Measurements from ENCODE around the gene ATAD3C.
A peak's percentile ranks its signal among the peaks of the same experiment; 100 is the strongest.
"Not testable (repeated sequence)": the region's sequence is repeated elsewhere in the genome, so short reads cannot be mapped to it uniquely, and the experiment has no call there.

Gene ATAD3C

DNA sequence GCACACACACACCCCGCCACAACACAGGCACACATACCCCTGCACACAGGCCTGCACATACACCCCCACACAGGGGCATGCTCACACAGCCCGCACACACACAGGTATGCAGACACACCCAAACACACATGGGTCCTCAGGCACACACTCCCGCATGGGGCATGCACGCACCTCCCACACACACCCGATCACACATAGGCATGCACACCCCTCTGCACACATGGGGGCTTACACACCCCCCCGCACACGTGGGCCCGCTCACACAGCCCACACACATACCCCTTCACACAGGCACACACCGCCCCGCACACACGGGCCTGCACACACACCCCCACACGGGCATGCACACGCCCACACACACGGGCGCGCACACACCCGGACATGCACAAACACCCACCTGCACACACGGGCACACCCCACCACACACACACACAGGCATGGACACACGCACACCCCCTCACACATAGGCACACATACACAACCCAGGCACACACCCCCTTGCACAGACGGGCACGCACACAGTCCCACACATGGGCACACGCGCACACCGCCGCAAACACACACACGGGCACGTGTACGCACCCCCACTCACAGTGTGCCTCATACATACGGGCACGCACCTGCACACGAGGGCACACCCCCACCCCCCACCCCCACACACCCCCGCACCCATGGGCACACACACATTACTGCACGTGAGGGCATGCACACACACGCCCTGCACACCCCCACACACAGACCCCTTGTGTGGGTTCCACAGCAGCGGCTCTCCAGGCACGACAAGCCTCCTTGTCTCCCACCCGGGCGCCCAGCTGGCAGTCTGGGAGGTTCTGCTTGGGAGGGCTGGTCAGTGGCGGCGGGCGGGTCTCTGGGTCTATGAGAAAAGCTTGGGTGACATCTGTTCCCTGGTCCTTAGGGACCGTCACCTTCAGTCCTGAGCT lies 30.3 kb downstream of the ATAD3C start:
- DNase-seq, result no peak

DNA sequence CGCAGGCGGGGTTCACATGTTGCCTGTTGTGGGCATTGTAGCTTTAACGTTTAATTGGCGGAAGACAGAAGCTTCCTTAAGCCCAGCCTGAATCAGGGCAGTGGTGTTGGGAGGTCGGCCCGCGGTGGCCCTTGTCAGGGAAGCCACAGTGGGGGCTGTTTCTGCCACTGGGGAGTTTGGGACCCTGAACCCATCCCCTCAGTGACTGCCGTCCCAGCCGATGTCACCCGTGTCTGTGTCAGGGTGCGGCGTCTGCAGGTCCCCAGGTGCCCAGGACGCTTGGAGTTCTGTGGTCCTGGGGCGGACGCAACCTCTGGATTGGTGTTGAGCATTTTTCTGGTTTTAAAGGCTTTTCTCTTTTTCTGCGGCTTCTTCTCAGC lies 31.0 kb downstream of the ATAD3C start:
- not testable (repeated sequence) for DNase-seq

DNA sequence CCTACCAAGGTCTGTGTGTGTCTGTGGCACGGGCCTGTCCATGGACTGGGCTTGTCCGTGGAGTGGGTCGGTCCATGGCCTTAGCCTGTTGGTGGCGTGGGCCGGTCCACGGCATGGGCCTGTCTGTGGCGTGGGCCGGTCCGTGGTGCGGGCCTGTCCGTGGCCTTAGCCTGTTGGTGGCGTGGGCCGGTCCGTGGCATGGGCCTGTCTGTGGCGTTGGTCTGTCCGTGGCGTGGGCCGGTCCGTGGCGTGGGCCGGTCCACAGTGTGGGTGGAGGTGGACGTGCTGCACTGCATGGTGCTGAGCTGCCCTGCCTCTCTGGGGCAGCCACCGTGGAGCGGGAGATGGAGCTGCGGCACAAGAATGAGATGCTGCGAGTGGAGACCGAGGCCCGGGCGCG lies 32.3 kb downstream of the ATAD3C start:
- DNase-seq, result not testable (repeated sequence)

DNA sequence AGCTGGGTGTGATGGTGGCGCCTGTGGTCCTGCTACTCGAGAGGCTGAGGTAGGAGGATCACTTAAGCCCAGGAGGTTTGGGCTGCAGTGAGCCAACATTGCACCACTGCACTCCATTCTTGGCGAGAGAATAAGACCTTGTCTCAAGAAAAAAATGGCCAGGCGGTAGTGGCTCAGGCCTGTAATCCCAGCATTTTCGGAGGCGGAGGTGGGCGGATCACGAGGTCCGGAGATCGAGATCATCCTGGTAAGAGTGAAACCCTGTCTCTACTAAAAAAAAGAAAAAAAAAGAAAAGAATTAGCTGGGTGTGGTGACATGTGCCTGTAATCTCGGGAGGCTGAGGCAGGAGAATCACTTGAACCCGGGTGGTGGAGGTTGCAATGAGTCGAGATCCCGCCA lies 33.4 kb downstream of the ATAD3C start:
- no peak for DNase-seq

GRCh38 chr1:1483714-1484113 lies 34.2 kb downstream of the ATAD3C start:
- no peak for DNase-seq

- not testable (repeated sequence) for DNase-seq
These were observed 35.7 kb downstream of the ATAD3C start for GRCh38 chr1:1484976-1485750.

- not testable (repeated sequence) for DNase-seq
These were observed 36.3 kb downstream of the ATAD3C start for GRCh38 chr1:1485755-1486317.

DNA sequence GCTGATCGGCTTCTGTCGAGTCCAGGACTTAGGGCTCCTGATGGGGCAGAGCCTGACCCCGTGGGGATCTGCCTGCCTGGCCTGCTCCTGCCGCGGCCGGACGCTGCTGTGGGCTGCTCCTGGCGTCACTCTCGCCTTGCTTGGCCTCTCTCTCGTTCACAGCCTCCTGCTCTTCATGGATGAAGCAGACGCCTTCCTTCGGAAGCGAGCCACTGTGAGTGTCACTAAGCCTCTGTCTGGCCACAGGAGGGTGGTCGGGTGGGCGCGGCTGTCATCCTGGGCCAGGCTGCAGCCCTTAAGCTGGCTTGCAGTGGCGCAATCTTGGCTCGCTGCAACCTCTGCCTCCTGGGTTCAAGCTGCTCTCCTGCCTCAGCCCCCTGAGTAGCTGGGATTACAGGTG lies 38.2 kb downstream of the ATAD3C start:
- no peak for DNase-seq

DNA sequence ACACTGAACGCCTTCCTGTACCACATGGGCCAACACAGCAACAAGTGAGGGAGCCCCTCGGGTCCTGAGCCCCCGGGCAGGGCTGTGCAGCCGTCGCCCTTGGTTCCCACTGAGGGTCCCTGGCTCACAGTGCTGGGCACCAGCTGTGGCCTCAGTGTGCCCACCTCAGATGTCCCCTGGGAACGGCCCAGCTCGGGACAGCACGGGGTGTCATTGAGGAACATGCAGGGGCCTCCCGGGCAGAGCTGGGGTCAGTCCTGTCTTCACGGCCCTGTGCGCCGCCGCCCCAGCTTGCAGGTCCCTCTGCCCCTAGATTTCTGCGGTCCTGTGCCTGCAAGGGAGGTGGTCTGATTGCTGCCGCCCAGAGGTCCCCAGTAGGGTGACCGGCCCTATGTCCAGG lies 39.7 kb downstream of the ATAD3C start:
- DNase-seq, result no peak

GRCh38 chr1:1489861-1490260 lies 40.4 kb downstream of the ATAD3C start:
- no peak for DNase-seq

DNA sequence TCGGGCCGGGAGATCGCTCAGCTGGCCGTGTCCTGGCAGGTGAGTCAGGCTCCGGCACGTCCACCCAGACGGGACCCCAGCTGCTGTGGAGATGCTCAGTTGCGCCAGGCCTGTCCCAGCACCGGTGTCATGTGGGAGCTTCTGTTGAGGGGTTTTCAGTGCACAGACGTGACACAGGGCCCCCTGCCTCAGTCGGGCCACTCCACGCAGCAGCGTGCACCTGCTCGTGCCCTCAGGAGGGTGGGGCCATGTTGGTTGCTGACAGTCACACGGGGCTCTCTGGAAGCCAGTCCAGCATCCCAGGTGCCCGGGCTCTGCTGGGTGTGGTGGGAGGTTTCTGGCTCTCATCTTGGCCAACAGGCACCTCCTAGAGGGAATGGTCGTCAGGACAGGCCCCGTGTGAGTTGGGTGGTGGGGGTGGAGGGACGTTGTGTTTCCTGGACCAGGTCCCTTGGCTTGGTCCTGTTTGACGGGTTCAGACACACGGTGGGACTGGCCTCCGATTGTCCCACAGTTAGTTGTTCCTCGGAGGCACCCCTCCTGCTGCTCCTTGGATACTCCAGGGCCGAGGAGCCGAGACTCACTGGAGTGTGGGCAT lies 41.2 kb downstream of the ATAD3C start:
- DNase-seq, result no peak

GRCh38 chr1:1491601-1492000 lies 42.1 kb downstream of the ATAD3C start:
- DNase-seq, result no peak

DNA sequence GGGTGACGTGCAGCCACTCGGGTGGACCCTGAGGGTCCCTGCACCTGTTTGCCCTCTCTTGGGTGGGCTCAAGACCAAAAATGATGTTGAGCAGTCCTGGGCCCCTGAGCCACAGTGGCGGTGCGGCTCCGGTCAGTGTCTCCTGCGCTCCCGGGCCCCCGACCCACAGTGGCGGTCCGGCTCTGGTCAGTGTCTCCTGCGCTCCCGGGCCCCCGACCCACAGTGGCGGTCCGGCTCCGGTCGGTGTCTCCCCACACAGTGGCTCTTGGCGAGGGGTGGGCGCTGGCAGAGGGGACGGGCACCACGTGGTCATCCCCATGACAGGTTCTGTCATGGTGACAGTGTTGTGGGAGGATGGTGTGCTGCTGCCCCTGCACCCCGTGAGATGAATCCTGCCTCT lies 44.8 kb downstream of the ATAD3C start:
- DNase-seq, result not testable (repeated sequence)

DNA sequence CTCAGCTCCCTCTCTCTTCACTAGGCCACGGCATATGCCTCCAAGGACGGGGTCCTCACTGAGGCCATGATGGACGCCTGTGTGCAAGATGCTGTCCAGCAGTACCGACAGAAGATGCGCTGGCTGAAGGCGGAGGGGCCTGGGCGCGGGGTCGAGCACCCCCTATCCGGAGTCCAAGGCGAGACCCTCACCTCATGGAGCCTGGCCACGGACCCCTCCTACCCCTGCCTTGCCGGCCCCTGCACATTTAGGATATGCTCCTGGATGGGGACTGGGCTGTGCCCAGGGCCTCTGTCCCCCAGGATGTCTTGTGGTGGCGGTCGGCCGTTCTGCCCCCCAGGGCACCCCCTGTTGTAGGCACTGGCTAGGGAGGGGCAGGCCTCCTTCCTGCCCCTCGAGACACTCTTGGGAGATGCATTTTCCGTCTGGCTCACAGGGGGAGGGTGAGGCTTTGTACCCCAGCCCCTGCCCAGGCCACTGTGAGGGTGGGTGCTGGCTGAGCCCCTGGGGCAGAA lies 46.0 kb downstream of the ATAD3C start:
- not testable (repeated sequence) for DNase-seq

- DNase-seq, result peak; percentile 13
These were observed 55.4 kb downstream of the ATAD3C start for GRCh38 chr1:1504777-1505365.

DNA sequence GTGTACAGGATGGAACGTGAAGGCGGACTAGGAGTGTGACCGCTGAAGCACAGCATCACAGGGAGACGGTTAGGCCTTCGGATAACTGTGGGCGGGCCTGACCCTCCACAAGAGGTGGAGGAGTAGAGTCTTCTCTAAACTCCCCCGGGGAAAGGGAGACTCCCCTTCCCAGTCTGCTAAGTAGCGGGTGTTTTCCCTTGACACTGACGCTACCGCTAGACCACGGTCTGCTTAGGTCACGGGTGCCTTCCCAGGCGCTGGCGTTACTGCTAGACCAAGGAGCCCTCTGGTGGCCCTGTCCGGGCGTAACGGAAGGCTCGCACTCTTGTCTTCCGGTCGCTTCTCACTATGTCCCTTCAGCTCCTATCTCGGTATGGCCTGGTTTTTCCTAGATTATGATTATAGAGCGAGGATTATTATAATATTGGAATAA lies 55.9 kb downstream of the ATAD3C start:
- not testable (repeated sequence) for DNase-seq

GRCh38 chr1:1505801-1506200 lies 56.3 kb downstream of the ATAD3C start:
- DNase-seq, result not testable (repeated sequence)

DNA sequence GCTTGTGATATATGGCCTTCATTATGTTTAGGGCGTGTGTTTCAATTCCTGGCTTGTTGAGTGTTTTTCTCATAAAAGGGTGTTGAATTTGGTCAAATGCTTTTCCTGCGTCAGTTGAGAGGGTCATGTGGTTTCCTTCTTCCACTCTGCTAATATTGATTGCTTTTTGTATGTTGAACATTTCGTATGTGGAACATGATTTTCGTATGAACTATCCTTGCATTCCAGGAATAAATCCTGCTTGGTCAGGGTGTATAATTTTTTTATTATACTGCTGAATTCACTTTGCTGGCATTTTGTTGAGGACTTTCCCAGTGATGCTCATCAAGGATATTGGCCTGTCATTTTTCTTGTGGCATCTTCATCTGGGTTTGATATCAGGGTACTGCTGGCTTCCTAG lies 57.8 kb downstream of the ATAD3C start:
- DNase-seq, result no peak

- DNase-seq, result not testable (repeated sequence)
These were observed 59.4 kb downstream of the ATAD3C start for GRCh38 chr1:1508775-1509464.

- DNase-seq, result not testable (repeated sequence)
These were observed 60.0 kb downstream of the ATAD3C start for GRCh38 chr1:1509465-1509850.

DNA sequence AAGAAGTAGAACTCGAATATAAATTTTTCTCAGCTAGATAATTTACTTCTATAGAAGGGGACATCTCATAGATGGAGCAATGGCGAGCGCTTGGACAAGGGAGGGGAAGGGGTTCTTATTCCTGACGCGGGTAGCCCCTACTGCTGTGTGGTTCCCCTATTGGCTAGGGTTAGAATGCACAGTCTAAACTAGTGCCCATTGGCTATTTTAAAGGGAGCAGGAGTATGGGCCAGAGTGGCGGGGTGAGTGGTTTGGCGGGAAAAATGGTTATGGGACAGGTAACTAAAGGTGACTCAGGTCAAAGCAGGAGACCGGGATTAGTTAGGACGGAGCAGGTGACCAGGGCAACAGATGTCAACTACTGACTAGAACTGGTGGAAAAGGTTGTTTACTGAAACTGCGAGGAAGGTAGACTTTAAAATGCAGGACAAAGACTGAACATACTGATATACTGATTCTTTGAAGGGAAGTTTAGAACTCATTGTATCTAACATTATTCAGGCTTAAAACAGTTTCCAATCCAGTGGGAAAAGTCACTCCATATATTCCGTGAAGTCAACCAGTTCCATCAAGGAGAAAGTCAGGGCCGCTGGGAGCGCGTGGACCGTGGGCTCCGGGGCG lies 61.5 kb downstream of the ATAD3C start:
- peak; percentile 37 for DNase-seq

All from NCI-H748 treated with DMSO at 0.1 percent for 48 hours (cell line).